ENCODE data around the gene ZNF407. TPM values are rescaled to one million over a fixed set of nuclear protein-coding genes. Genes with fewer than 3 reads are reported as not detected.

The ZNF407 gene
- total RNA-seq, 1 donor from 2014 or later = 13.2 TPM

DNA sequence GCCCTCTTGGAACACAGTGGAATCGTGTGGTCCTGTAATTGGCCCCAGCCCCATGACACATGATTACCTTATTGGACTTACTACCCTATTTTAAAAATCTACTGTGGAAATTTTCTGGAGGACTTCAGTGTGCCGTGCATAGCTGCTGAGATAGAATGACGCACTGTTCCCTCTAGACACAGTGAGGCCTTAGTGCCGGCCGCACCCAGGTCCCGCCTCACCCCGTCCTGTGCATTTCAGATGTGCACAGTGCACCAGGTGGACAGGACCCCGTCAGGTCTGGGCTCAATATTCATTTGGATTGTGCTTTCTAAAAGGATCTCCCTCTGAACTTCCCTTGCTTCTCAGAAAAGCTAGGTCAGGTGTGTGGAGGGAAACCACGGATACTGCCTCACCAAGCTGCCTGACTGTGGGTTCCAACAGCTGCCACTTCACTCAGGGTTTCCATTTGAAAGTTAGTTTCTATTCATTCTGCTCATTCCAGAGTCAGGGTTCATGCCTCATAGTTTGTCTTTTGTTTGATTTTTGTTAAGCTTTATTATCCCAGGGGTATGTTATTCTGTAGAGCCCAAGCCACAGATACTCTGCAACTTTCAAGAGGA is 455.5 kb downstream of the ZNF407 start:
- Mint-ChIP-seq H3K4me3 (no peak overlapping the region), H3K27me3 (ENCODE audit: low read depth) (no peaks in the 10 kb centered on the region), H3K9me3 (peaks cover 3% of the 10 kb centered on the region), H3K27ac (ENCODE audit: unreplicated experiment) (no peak overlapping the region), H3K36me3 (ENCODE audit: low read depth) (no peaks in the 10 kb centered on the region), H3K4me1 (peaks cover 10% of the 10 kb centered on the region)
- no peak for DNase-seq (ENCODE audit: low read depth, low spot score)
- TF ChIP-seq, protein P1, sequence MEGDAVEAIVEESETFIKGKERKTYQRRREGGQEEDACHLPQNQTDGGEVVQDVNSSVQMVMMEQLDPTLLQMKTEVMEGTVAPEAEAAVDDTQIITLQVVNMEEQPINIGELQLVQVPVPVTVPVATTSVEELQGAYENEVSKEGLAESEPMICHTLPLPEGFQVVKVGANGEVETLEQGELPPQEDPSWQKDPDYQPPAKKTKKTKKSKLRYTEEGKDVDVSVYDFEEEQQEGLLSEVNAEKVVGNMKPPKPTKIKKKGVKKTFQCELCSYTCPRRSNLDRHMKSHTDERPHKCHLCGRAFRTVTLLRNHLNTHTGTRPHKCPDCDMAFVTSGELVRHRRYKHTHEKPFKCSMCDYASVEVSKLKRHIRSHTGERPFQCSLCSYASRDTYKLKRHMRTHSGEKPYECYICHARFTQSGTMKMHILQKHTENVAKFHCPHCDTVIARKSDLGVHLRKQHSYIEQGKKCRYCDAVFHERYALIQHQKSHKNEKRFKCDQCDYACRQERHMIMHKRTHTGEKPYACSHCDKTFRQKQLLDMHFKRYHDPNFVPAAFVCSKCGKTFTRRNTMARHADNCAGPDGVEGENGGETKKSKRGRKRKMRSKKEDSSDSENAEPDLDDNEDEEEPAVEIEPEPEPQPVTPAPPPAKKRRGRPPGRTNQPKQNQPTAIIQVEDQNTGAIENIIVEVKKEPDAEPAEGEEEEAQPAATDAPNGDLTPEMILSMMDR (conservative IDR thresholded peaks at IDR 0.05) = no peak

DNA sequence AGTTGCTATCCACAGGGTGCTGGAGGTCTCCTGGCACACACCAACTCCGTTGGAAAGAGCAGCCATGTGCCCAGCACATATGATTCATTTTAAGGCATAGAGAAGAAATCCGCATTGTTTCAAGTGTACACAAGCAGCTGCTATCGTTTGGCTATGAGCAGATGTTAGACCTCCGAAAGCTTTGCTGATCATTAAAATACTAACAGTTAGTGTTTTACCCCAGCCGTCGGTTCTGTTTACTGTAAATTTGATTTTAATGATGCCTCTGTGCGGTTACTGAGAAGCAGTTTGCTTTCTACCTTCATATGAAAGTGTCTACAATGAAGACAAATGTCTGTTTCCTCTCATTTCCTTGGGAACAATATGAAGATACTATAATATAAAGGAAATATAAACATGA is 456.4 kb downstream of the ZNF407 start:
- no peak overlapping the region for H3K4me3 Mint-ChIP-seq
- DNase-seq (ENCODE audit: low read depth, low spot score) = no peak
- peaks cover 3% of the 10 kb centered on the region for H3K9me3 Mint-ChIP-seq
- H3K4me1 Mint-ChIP-seq = peaks cover 6% of the 10 kb centered on the region
- H3K27ac Mint-ChIP-seq (ENCODE audit: unreplicated experiment) = no peak overlapping the region
- H3K36me3 Mint-ChIP-seq (ENCODE audit: low read depth) = no peaks in the 10 kb centered on the region
- TF ChIP-seq, protein P1 (conservative IDR thresholded peaks at IDR 0.05) = no peak
- H3K27me3 Mint-ChIP-seq (ENCODE audit: low read depth) = no peaks in the 10 kb centered on the region

DNA sequence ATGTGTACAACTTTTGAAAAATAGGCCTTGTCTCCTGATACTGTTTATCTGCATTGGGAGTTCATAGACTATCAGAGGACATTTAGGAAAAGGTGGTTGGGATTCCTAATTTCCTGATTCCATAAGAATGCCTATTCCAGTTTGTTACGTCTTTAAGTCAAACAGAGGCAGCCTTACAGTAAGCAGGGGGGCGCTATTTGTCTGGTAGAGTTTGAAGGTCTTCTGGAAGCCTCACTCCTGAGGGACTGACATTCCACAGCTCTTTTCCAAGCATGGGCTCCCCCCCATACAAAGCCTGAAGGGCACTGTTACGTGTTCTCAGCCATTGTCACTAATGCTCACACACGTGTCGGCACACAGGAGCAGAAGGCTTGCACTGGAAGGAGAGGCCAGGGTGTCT is 456.9 kb downstream of the ZNF407 start:
- no peak overlapping the region for H3K27ac Mint-ChIP-seq (ENCODE audit: unreplicated experiment)
- H3K9me3 Mint-ChIP-seq = peaks cover 5% of the 10 kb centered on the region
- no peaks in the 10 kb centered on the region for H3K27me3 Mint-ChIP-seq (ENCODE audit: low read depth)
- H3K4me3 Mint-ChIP-seq = no peak overlapping the region
- H3K36me3 Mint-ChIP-seq (ENCODE audit: low read depth) = no peaks in the 10 kb centered on the region
- TF ChIP-seq, protein P1 (conservative IDR thresholded peaks at IDR 0.05) = no peak
- peaks cover 6% of the 10 kb centered on the region for H3K4me1 Mint-ChIP-seq
- no peak for DNase-seq (ENCODE audit: low read depth, low spot score)

DNA sequence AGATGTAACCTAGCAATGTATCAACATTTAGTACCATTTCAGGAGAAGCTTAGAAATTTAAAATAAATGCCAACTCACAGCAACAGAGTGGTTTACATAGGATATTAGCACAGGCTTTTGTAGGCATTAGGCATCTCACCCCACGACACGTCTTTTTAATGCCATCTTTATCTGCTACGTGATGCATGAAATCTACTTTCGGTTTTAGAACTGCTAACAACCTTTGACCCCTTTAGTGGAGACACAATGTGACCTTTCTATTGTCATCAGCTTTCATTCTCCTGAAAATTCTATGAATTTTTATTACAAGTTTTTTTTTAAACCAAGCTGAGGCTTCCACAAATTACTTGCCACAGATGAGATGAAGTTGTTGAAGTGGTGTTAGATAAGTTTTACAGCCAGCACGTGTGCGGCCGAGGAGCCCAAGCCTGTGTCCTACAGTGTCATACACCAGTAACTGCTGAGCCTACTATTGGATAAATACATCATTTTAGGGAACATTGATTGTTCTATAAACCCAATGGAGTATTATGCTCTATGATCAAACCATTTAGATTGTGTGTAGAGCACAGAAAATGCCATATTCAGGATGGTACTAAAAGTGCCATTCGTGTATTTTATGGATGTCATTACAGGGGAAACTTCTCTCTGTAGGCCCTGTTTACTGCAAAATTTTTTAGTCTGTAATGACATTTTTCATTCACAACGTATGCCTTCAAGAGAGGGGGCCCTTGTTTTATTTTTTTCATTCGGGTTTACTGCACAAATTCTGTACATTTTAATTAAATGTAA is 459.7 kb downstream of the ZNF407 start:
- TF ChIP-seq, protein P1 (conservative IDR thresholded peaks at IDR 0.05) = no peak
- DNase-seq (ENCODE audit: low read depth, low spot score) = no peak
- Mint-ChIP-seq H3K27ac (ENCODE audit: unreplicated experiment) (no peak overlapping the region), H3K9me3 (peaks cover 3% of the 10 kb centered on the region), H3K27me3 (ENCODE audit: low read depth) (no peaks in the 10 kb centered on the region), H3K36me3 (ENCODE audit: low read depth) (peaks cover 4% of the 10 kb centered on the region), H3K4me3 (no peak overlapping the region), H3K4me1 (peaks cover 6% of the 10 kb centered on the region)

DNA sequence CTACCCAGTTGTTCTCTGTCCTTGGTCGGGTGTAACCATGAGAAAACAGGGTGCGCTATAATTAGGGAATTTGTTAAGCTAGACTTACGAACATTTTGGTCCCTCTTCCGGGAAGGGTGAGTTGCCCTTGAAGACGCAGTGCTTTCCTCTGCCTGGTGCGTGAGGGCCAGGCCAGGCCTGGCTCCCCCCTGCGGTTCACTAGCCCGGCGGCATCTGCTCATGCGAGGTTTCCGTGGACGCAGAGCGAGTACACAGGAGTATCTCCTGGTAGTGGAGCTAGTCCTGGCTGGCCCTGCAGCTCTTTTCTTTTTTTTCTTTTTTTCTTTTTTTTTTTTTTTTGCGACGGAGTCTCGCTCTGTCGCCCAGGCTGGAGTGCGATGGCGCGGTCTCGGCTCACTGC is 462.5 kb downstream of the ZNF407 start:
- Mint-ChIP-seq H3K4me3 (no peak overlapping the region), H3K36me3 (ENCODE audit: low read depth) (peaks cover 4% of the 10 kb centered on the region), H3K27me3 (ENCODE audit: low read depth) (no peaks in the 10 kb centered on the region), H3K27ac (ENCODE audit: unreplicated experiment) (no peak overlapping the region), H3K4me1 (peaks cover 6% of the 10 kb centered on the region), H3K9me3 (peaks cover 3% of the 10 kb centered on the region)
- TF ChIP-seq, protein P1 (conservative IDR thresholded peaks at IDR 0.05) = no peak
- no peak for DNase-seq (ENCODE audit: low read depth, low spot score)

Measured in neural crest cell (in vitro differentiated cells).